MM.1S (cell line): Measurements from ENCODE around the gene UBE2D2.
A peak's percentile ranks its signal among the peaks of the same experiment; 100 is the strongest.

Experiments used
- DNase-seq: peaks from one replicate; pipeline ENCODE4 v3.0.0-alpha.2; 2015
- H2AFZ ChIP-seq: fragments of 300-600 bp; sonication (generic); 2 replicates; pipeline ENCODE4 v1.6.0; 2016; ENCODE audit warnings: antibody characterized with exemption, low read length
- H3F3A ChIP-seq: fragments of 300-600 bp; sonication (generic); 2 replicates; pipeline ENCODE4 v1.6.1; 2016; ENCODE audit warnings: mild to moderate bottlenecking, antibody characterized with exemption, low read length, moderate library complexity, mixed read lengths; ENCODE audit not compliant: insufficient read depth
- H3K27ac ChIP-seq: fragments of 300-600 bp; sonication (generic); 2 replicates; pipeline ENCODE4 v1.5.1; 2016; ENCODE audit warnings: mild to moderate bottlenecking, low read length
- H3K27me3 ChIP-seq: fragments of 300-600 bp; sonication (generic); replicated peaks from 2 replicates; pipeline ENCODE4 v1.6.0; 2016; ENCODE audit warnings: low read length; ENCODE audit not compliant: insufficient read depth
- H3K36me3 ChIP-seq: fragments of 300-600 bp; sonication (generic); replicated peaks from 2 replicates; pipeline ENCODE4 v1.6.1; 2016; ENCODE audit warnings: mild to moderate bottlenecking, low read length, mixed read lengths; ENCODE audit not compliant: insufficient read depth
- H3K4me1 ChIP-seq: fragments of 300-600 bp; sonication (generic); 2 replicates; pipeline ENCODE4 v1.6.1; 2016; ENCODE audit warnings: low read length, mixed read lengths
- H3K4me2 ChIP-seq: fragments of 300-600 bp; sonication (generic); 2 replicates; pipeline ENCODE4 v1.6.0; 2016; ENCODE audit warnings: low read depth, low read length
- H3K4me3 ChIP-seq: fragments of 300-600 bp; sonication (generic); 2 replicates; pipeline ENCODE4 v1.5.1; 2016; ENCODE audit warnings: low read length, mixed read lengths
- H3K79me2 ChIP-seq: fragments of 300-600 bp; sonication (generic); 2 replicates; pipeline ENCODE4 v1.6.1; 2016; ENCODE audit warnings: mixed run types, low read length, mixed read lengths
- H3K9ac ChIP-seq: fragments of 300-600 bp; sonication (generic); 2 replicates; pipeline ENCODE4 v1.6.1; 2016; ENCODE audit warnings: low read length, mixed read lengths
- H3K9me2 ChIP-seq: fragments of 300-600 bp; sonication (generic); replicated peaks from 2 replicates; pipeline ENCODE4 v1.6.1; 2016; ENCODE audit warnings: mild to moderate bottlenecking, low read length, mixed read lengths; ENCODE audit not compliant: insufficient read depth
- H3K9me3 ChIP-seq: fragments of 300-600 bp; sonication (generic); replicated peaks from 2 replicates; pipeline ENCODE4 v1.6.1; 2016; ENCODE audit warnings: mild to moderate bottlenecking, low read length, mixed read lengths; ENCODE audit not compliant: insufficient read depth
- H4K20me1 ChIP-seq: fragments of 300-600 bp; sonication (generic); 2 replicates; pipeline ENCODE4 v1.6.1; 2016; ENCODE audit warnings: mild to moderate bottlenecking, low read length, moderate library complexity, mixed read lengths; ENCODE audit not compliant: insufficient read depth
- EZH2 ChIP-seq: fragments of 300-600 bp; sonication (generic); optimal IDR thresholded peaks from 2 replicates; pipeline ENCODE3; 2017; ENCODE audit warnings: low read depth, mild to moderate bottlenecking, antibody characterized with exemption, low read length, mixed read lengths
- EZH2phosphoT487 ChIP-seq: fragments of 300-600 bp; sonication (generic); IDR thresholded peaks from 2 replicates; pipeline ENCODE4 v1.6.1; 2018; ENCODE audit warnings: antibody characterized with exemption, low read length
- TF ChIP-seq, protein P1 (sequence below): fragments of 300-600 bp; sonication (generic); IDR thresholded peaks from 2 replicates; pipeline ENCODE4 v1.5.1; 2016; ENCODE audit warnings: antibody characterized with exemption, low read length, mixed read lengths

UBE2D2 gene

GRCh38 chr5:139630855-139631254, 69.7 kb downstream of the UBE2D2 start:
- Histone ChIP-seq H3K79me2 (peaks cover 32% of the 10 kb centered on the region), H3K4me2 (no peak overlapping the region), H3K4me1 (peaks cover 37% of the 10 kb centered on the region), H3K9me3 (no peaks in the 10 kb centered on the region), H2AFZ (no peak overlapping the region), H3F3A (peaks cover 48% of the 10 kb centered on the region), H3K27me3 (no peaks in the 10 kb centered on the region), H3K9me2 (no peaks in the 10 kb centered on the region), H3K36me3 (peaks cover 19% of the 10 kb centered on the region; the same call in 1 of the 2 replicates), H3K4me3 (no peak overlapping the region), H3K27ac (no peak overlapping the region), H4K20me1 (no peaks in the 10 kb centered on the region), H3K9ac (no peak overlapping the region)
- no peak for DNase-seq
- TF ChIP-seq EZH2phosphoT487 (no peak), EZH2 (no peak)
- TF ChIP-seq, protein P1, sequence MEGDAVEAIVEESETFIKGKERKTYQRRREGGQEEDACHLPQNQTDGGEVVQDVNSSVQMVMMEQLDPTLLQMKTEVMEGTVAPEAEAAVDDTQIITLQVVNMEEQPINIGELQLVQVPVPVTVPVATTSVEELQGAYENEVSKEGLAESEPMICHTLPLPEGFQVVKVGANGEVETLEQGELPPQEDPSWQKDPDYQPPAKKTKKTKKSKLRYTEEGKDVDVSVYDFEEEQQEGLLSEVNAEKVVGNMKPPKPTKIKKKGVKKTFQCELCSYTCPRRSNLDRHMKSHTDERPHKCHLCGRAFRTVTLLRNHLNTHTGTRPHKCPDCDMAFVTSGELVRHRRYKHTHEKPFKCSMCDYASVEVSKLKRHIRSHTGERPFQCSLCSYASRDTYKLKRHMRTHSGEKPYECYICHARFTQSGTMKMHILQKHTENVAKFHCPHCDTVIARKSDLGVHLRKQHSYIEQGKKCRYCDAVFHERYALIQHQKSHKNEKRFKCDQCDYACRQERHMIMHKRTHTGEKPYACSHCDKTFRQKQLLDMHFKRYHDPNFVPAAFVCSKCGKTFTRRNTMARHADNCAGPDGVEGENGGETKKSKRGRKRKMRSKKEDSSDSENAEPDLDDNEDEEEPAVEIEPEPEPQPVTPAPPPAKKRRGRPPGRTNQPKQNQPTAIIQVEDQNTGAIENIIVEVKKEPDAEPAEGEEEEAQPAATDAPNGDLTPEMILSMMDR: no peak

GRCh38 chr5:139631520-139632165, 70.5 kb downstream of the UBE2D2 start:
- Histone ChIP-seq H3K79me2 (peaks cover 29% of the 10 kb centered on the region), H3K4me2 (no peak overlapping the region), H3K27me3 (no peaks in the 10 kb centered on the region), H3K36me3 (peaks cover 14% of the 10 kb centered on the region; the same call in 1 of the 2 replicates), H3K9me2 (no peaks in the 10 kb centered on the region), H2AFZ (no peak overlapping the region), H3K27ac (peak overlapping the region; percentile 98; the same call in 1 of the 2 replicates), H3K4me1 (peaks cover 45% of the 10 kb centered on the region), H3F3A (peaks cover 55% of the 10 kb centered on the region), H3K9ac (no peak overlapping the region), H3K9me3 (no peaks in the 10 kb centered on the region), H3K4me3 (no peak overlapping the region), H4K20me1 (no peaks in the 10 kb centered on the region)
- no peak for DNase-seq
- TF ChIP-seq EZH2 (no peak), EZH2phosphoT487 (no peak)
- TF ChIP-seq, protein P1: no peak

- no peaks in the 10 kb centered on the region for H3K27me3 ChIP-seq
- H4K20me1 ChIP-seq: no peaks in the 10 kb centered on the region
- H3K4me3 ChIP-seq: no peak overlapping the region
- no peak overlapping the region for H3K4me2 ChIP-seq
- peak overlapping the region; percentile 98; the same call in 1 of the 2 replicates for H3K27ac ChIP-seq
- peaks cover 15% of the 10 kb centered on the region for H3K79me2 ChIP-seq
- H3K9me2 ChIP-seq: no peaks in the 10 kb centered on the region
- no peak overlapping the region for H2AFZ ChIP-seq
- H3K9me3 ChIP-seq: no peaks in the 10 kb centered on the region
- TF ChIP-seq, protein P1: peak; percentile 97
- TF ChIP-seq EZH2: no peak
- H3K9ac ChIP-seq: no peak overlapping the region
- H3K4me1 ChIP-seq: peaks cover 53% of the 10 kb centered on the region
- peaks cover under 1% of the 10 kb centered on the region; the same call in 1 of the 2 replicates for H3K36me3 ChIP-seq
- DNase-seq: peak; percentile 78
- peaks cover 73% of the 10 kb centered on the region for H3F3A ChIP-seq
Observed at GRCh38 chr5:139633295-139634027, 72.3 kb downstream of the UBE2D2 start.
